ENCODE measurements around the gene FAM217B.
A peak's percentile ranks its signal among the peaks of the same experiment; 100 is the strongest.

Gene FAM217B

DNA sequence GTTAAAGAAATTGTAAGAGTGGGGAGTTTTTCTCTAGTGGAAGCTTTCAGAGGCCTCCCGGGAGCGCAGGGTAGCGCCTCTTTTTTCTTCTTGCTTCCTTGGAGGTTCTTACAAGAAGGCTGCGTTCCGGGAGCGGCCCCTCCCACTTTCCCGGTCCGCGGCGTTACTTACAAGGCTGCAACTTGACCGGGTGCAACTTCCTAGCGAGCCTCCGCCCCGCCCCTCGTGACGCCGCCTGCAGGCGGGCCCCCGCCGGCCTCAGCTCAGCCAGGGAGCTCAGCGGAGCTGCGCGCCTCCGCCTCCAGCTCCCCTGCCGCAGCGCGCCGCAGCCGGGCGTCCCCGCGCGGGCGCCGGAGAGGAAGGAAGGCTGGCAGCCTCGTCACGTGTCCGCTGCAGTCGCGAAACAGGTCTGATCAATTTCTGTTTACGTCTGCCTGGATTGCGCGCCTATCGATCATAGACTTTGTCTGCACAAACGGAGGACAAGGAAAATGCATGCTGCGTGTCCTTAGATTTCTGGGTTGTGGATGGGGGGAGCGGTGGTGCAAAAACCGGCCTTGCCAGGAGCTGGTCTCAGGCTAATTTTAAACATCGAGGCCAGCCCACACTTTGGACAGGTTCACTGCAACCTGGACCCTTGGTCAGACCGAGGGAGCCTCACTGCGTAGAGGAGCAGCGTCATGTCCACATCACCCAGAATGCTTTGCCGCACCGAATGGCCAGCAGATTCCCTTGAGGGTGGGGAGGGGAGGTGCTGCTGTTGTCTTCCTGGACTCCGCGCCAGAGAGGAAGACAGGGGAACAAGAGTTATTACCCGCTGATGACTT is at the start of gene FAM217B, which contains the start of gene PPP1R3D:
FAM217B (plus strand) TSS at position 261 of the 827 bp plus-strand sequence. CDS start 3,555 bp downstream, outside the sequence.
PPP1R3D (minus strand) TSS at position 177 of the 827 bp plus-strand sequence. CDS start 374 bp downstream, outside the sequence.
- Histone ChIP-seq H3K9me3 (replicated peaks in 1 of 11) (no peaks in the 10 kb centered on the region), H3K4me1 (peaks cover 41 to 54% (median 48%) of the 10 kb centered on the region in 10 experiments), H3K27me3 (no peaks in the 10 kb centered on the region), H4K20me1 (peaks cover 17 to 41% (median 31%) of the 10 kb centered on the region in 11 experiments; a peak in 15 of 22 replicates), H3K27ac (peak within 1 kb of the TSS; percentile 82 to 95 (median 88)), H3K36me3 (peaks cover 17 to 48% (median 34%) of the 10 kb centered on the region in 11 experiments), H3K9ac (peak within 1 kb of the TSS; percentile 80 to 91 (median 84)), H3K4me2 (peak within 1 kb of the TSS; percentile 89 to 98 (median 94)), H3K4me3 (peak within 1 kb of the TSS; percentile 74 to 93 (median 89))
- no peak for TF ChIP-seq Cebpa-rat (IDR thresholded peaks at IDR 0.05)

DNA sequence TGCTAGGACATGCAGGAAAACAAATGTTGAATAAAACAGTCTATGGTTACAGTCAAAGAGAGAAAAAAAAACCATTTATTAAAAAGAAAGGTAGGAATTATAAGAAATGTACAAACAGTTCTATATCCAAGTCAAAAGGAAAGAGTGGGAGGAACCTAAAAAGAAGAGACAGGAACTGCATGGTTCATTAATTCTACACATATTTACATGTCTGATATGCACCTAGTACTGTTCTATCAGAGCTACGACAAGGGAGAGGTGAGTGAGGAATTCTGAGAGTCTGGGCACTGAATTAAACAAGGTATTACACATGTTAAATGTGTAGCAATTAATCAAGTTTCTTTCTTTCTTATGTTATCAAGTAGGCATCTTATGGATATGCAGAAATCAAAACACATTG is 48.6 kb upstream of the FAM217B start:
- TF ChIP-seq Cebpa-rat (IDR thresholded peaks at IDR 0.05), result no peak
- H3K4me2 ChIP-seq, result peak overlapping the region in 2 of 11 experiments; percentile 6 to 29; a peak in 2 of 22 replicates
- H3K9ac ChIP-seq, result no peak overlapping the region
- H3K4me3 ChIP-seq, result no peak overlapping the region
- H4K20me1 ChIP-seq, result peaks cover 0 to 9% (median 0%) of the 10 kb centered on the region in 11 experiments; a peak in 1 of 22 replicates
- no peaks in the 10 kb centered on the region for H3K9me3 ChIP-seq (replicated peaks in 1 of 11)
- H3K4me1 ChIP-seq, result peaks cover 0 to 14% (median 3%) of the 10 kb centered on the region in 10 experiments; a peak in 7 of 20 replicates
- no peaks in the 10 kb centered on the region for H3K27me3 ChIP-seq
- H3K36me3 ChIP-seq, result peaks cover 0 to 78% (median 50%) of the 10 kb centered on the region in 11 experiments; a peak in 13 of 22 replicates
- H3K27ac ChIP-seq, result no peak overlapping the region

DNA sequence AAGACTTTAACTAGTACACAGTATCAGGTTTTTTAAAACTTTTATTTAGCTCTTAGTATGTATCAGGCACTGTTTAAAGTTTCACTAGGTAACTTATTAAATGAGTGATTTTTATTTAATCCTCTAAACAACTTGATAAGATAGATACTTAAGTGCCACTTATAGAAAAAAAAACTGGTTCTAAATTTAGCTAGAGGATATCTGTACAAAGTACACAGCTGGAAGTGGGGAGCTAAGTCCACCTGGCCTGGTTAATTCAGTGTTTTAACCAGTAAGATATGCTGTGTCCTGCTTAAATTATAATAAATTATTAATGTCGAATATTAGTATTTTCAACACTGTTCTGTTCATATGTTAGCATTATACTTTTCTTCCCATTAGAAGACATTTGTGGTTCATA is 44.3 kb upstream of the FAM217B start:
- Histone ChIP-seq H3K36me3 (peaks cover 0 to 64% (median 38%) of the 10 kb centered on the region in 11 experiments; a peak in 14 of 22 replicates), H3K27ac (no peak overlapping the region), H3K9ac (no peak overlapping the region), H4K20me1 (peaks cover 0 to 3% (median 0%) of the 10 kb centered on the region in 11 experiments; a peak in 1 of 22 replicates), H3K4me2 (no peak overlapping the region), H3K27me3 (no peaks in the 10 kb centered on the region), H3K4me1 (peaks cover 0 to 13% (median 3%) of the 10 kb centered on the region in 10 experiments; a peak in 7 of 20 replicates), H3K4me3 (no peak overlapping the region), H3K9me3 (replicated peaks in 1 of 11) (peaks cover 0 to 3% (median 0%) of the 10 kb centered on the region in 11 experiments; a peak in 1 of 22 replicates)
- TF ChIP-seq Cebpa-rat (IDR thresholded peaks at IDR 0.05), result no peak

DNA sequence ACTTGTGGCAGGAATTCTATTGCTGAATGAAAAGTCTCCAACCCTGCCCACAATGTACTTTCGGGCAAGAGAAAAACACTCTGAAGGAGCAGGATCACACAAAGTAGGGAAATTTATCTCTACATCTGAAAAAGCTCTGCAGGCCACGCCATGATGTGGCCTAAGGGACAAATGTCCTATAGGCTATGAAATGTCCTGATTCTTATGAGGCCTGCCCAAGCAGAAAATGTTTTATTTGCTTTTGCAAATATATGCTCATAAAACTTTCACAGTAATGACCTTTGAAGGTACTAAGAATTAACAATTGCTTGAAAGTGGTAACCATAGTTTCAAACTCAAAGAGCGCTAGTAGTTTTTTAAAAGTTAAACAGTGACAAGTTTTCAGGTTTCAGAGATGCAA is 37.7 kb upstream of the FAM217B start:
- TF ChIP-seq Cebpa-rat (IDR thresholded peaks at IDR 0.05), result no peak
- Histone ChIP-seq H3K36me3 (peaks cover 0 to 33% (median 16%) of the 10 kb centered on the region in 11 experiments; a peak in 14 of 22 replicates), H3K9ac (no peak overlapping the region), H3K27ac (no peak overlapping the region), H3K4me1 (no peaks in the 10 kb centered on the region), H4K20me1 (no peaks in the 10 kb centered on the region), H3K4me3 (no peak overlapping the region), H3K4me2 (no peak overlapping the region), H3K27me3 (no peaks in the 10 kb centered on the region), H3K9me3 (replicated peaks in 1 of 11) (peaks cover 0 to 3% (median 0%) of the 10 kb centered on the region in 11 experiments; a peak in 1 of 22 replicates)

- no peak for TF ChIP-seq Cebpa-rat (IDR thresholded peaks at IDR 0.05)
- Histone ChIP-seq H3K27me3 (no peaks in the 10 kb centered on the region), H3K36me3 (peaks cover 0 to 24% (median 10%) of the 10 kb centered on the region in 11 experiments; a peak in 10 of 22 replicates), H3K9me3 (replicated peaks in 1 of 11) (no peaks in the 10 kb centered on the region), H3K9ac (no peak overlapping the region), H3K4me1 (no peaks in the 10 kb centered on the region), H3K4me3 (no peak overlapping the region), H3K27ac (no peak overlapping the region), H4K20me1 (no peaks in the 10 kb centered on the region), H3K4me2 (no peak overlapping the region)
Measured at GRCh38 chr20:59903621-59904020, 36.6 kb upstream of the FAM217B start.

- Histone ChIP-seq H3K4me1 (peaks cover 0 to 6% (median 0%) of the 10 kb centered on the region in 10 experiments; a peak in 1 of 20 replicates), H3K27me3 (no peaks in the 10 kb centered on the region), H3K4me2 (no peak overlapping the region), H3K9me3 (replicated peaks in 1 of 11) (peaks cover 0 to 10% (median 0%) of the 10 kb centered on the region in 11 experiments; a peak in 7 of 22 replicates), H3K27ac (no peak overlapping the region), H4K20me1 (no peaks in the 10 kb centered on the region), H3K4me3 (no peak overlapping the region), H3K9ac (no peak overlapping the region), H3K36me3 (peaks cover 0 to 13% (median 8%) of the 10 kb centered on the region in 11 experiments; a peak in 7 of 22 replicates)
- no peak for TF ChIP-seq Cebpa-rat (IDR thresholded peaks at IDR 0.05)
Measured at GRCh38 chr20:59908855-59909254, 31.3 kb upstream of the FAM217B start.

- no peaks in the 10 kb centered on the region for H4K20me1 ChIP-seq
- peaks cover 0 to 6% (median 0%) of the 10 kb centered on the region in 10 experiments; a peak in 1 of 20 replicates for H3K4me1 ChIP-seq
- H3K4me3 ChIP-seq, result no peak overlapping the region
- no peak overlapping the region for H3K9ac ChIP-seq
- no peak overlapping the region for H3K4me2 ChIP-seq
- no peaks in the 10 kb centered on the region for H3K36me3 ChIP-seq
- no peak for TF ChIP-seq Cebpa-rat (IDR thresholded peaks at IDR 0.05)
- H3K9me3 ChIP-seq (replicated peaks in 1 of 11), result peaks cover 0 to 10% (median 0%) of the 10 kb centered on the region in 11 experiments; a peak in 7 of 22 replicates
- no peaks in the 10 kb centered on the region for H3K27me3 ChIP-seq
- no peak overlapping the region for H3K27ac ChIP-seq
Measured at GRCh38 chr20:59911041-59911440, 29.1 kb upstream of the FAM217B start.

DNA sequence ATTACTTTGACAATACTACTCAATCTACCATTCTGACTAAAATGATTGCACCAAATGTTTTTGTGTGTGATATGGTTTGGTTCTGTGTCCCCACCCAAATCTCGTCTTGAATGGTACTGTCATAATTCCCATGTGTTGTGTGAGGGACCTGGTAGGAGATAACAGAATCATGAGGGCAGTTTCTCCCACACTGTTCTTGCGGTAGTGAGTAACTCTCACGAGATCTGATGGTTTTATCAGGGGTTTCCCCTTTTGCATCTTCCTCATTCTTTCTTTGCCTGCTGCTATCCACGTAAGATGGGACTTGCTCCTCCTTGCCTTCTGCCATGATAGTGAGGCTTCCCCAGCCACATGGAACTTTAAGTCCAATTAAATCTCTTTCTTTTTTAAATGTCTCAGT is 27.6 kb upstream of the FAM217B start:
- no peak overlapping the region for H3K4me3 ChIP-seq
- H3K4me2 ChIP-seq, result 0 out of 22 replicates have a peak overlapping the region, but pooled peaks of 2 of the 11 experiments have one; percentile 13 to 26
- TF ChIP-seq Cebpa-rat (IDR thresholded peaks at IDR 0.05), result no peak
- no peak overlapping the region for H3K27ac ChIP-seq
- peaks cover 0 to 6% (median 0%) of the 10 kb centered on the region in 10 experiments; a peak in 1 of 20 replicates for H3K4me1 ChIP-seq
- no peaks in the 10 kb centered on the region for H3K27me3 ChIP-seq
- H4K20me1 ChIP-seq, result no peaks in the 10 kb centered on the region
- H3K36me3 ChIP-seq, result no peaks in the 10 kb centered on the region
- H3K9ac ChIP-seq, result no peak overlapping the region
- peaks cover 0 to 10% (median 0%) of the 10 kb centered on the region in 11 experiments; a peak in 7 of 22 replicates for H3K9me3 ChIP-seq (replicated peaks in 1 of 11)

DNA sequence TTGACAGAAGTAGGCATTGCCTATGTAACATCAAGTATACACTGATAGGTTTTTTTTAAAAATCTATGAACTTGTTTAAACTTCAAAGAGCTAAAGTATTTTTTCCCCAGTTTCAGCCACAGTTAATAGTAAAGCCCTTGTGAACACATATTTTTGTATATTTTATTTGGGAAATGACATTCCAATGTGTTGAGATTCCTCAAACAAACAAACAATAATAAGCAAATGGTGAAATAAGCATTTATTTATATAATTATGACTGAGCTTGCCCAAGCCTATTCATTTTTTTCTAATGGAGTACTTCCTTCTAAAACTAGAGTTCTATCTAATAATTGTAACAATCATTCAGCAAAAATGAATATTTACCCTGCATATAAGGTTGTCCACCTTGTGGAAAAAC is 19.2 kb upstream of the FAM217B start:
- Histone ChIP-seq H3K36me3 (no peaks in the 10 kb centered on the region), H3K4me3 (no peak overlapping the region), H4K20me1 (no peaks in the 10 kb centered on the region), H3K9me3 (replicated peaks in 1 of 11) (no peaks in the 10 kb centered on the region), H3K27ac (no peak overlapping the region), H3K27me3 (no peaks in the 10 kb centered on the region), H3K9ac (no peak overlapping the region), H3K4me2 (no peak overlapping the region), H3K4me1 (no peaks in the 10 kb centered on the region)
- TF ChIP-seq Cebpa-rat (IDR thresholded peaks at IDR 0.05), result no peak

All from BLaER1 treated with 17β-estradiol and CSF1 and Interleukin-3, amounts not matched to agents 10 nM and 100 nM (cell line).